Measurements from ENCODE around the gene HPSE. TPM values are rescaled to one million over a fixed set of nuclear protein-coding genes. Genes with fewer than 3 reads are reported as not detected.
"Not testable (repeated sequence)": the region's sequence is repeated elsewhere in the genome, so short reads cannot be mapped to it uniquely, and the experiment has no call there.

Gene HPSE
- total RNA-seq, 1 donor from 2014 or later: 0.90 TPM

DNA sequence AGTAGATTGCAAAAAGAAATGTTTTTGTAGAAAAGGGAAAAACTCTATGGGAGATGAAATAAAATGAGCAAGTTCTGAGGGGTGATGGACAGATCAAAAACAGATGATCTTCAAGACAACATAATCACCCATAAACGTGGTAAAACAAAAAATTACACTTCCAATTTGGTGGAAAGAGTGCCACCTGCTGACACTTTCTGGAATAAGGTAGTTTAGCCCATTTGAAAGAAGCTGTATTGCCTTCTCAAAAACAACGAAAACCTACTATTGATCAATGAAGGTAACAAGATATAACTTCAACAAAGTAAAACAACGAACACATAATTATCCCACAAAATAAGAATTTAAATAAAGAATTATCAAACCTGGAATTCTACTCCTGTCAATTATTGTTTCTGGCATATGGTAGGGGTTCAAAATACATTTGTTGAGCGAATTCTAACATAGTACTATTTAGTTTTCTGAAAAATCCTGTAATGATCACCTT, 52.6 kb downstream of the HPSE start:
- Mint-ChIP-seq H3K9me3 (ENCODE audit: low read depth) (no peaks in the 10 kb centered on the region), H3K4me1 (ENCODE audit: low read depth) (peaks cover 23% of the 10 kb centered on the region), H3K27me3 (ENCODE audit: low read depth) (no peaks in the 10 kb centered on the region), H3K4me3 (ENCODE audit: unreplicated experiment) (no peak overlapping the region), H3K36me3 (ENCODE audit: low read depth) (no peaks in the 10 kb centered on the region), H3K27ac (ENCODE audit: unreplicated experiment) (no peak overlapping the region)
- TF ChIP-seq, protein P1, sequence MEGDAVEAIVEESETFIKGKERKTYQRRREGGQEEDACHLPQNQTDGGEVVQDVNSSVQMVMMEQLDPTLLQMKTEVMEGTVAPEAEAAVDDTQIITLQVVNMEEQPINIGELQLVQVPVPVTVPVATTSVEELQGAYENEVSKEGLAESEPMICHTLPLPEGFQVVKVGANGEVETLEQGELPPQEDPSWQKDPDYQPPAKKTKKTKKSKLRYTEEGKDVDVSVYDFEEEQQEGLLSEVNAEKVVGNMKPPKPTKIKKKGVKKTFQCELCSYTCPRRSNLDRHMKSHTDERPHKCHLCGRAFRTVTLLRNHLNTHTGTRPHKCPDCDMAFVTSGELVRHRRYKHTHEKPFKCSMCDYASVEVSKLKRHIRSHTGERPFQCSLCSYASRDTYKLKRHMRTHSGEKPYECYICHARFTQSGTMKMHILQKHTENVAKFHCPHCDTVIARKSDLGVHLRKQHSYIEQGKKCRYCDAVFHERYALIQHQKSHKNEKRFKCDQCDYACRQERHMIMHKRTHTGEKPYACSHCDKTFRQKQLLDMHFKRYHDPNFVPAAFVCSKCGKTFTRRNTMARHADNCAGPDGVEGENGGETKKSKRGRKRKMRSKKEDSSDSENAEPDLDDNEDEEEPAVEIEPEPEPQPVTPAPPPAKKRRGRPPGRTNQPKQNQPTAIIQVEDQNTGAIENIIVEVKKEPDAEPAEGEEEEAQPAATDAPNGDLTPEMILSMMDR (IDR thresholded peaks at IDR 0.05): peak; percentile 92
- DNase-seq (ENCODE audit: low spot score): no peak

DNA sequence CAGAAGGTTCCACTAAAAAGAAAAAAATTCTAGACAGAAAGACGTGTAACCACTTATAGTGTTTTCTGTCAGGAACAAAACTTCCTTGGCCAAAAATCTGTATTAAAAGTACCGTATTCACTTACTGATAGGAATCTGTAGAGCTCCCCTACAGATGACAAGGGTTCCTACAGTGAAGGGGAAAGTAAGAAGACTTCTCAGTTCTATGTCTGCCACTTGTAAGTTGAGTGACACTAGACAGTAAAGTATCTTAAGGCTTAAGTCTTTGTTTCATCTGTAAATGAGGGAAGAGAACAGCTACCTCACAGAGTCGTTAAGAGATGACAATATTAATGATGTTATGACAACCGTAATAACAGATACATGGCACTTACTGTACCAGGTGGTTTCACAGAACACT, 53.3 kb downstream of the HPSE start:
- Mint-ChIP-seq H3K9me3 (ENCODE audit: low read depth) (no peaks in the 10 kb centered on the region), H3K27ac (ENCODE audit: unreplicated experiment) (no peak overlapping the region), H3K4me1 (ENCODE audit: low read depth) (peaks cover 23% of the 10 kb centered on the region), H3K27me3 (ENCODE audit: low read depth) (no peaks in the 10 kb centered on the region), H3K36me3 (ENCODE audit: low read depth) (no peaks in the 10 kb centered on the region), H3K4me3 (ENCODE audit: unreplicated experiment) (no peak overlapping the region)
- no peak for DNase-seq (ENCODE audit: low spot score)
- TF ChIP-seq, protein P1 (IDR thresholded peaks at IDR 0.05): no peak

- H3K27ac Mint-ChIP-seq (ENCODE audit: unreplicated experiment): no peak overlapping the region
- no peak overlapping the region for H3K4me3 Mint-ChIP-seq (ENCODE audit: unreplicated experiment)
- no peak for DNase-seq (ENCODE audit: low spot score)
- H3K27me3 Mint-ChIP-seq (ENCODE audit: low read depth): no peaks in the 10 kb centered on the region
- H3K4me1 Mint-ChIP-seq (ENCODE audit: low read depth): no peaks in the 10 kb centered on the region
- H3K36me3 Mint-ChIP-seq (ENCODE audit: low read depth): peaks cover 1% of the 10 kb centered on the region
- no peaks in the 10 kb centered on the region for H3K9me3 Mint-ChIP-seq (ENCODE audit: low read depth)
- TF ChIP-seq, protein P1 (IDR thresholded peaks at IDR 0.05): no peak
Measured at GRCh38 chr4:83276299-83277040, 58.2 kb downstream of the HPSE start.

DNA sequence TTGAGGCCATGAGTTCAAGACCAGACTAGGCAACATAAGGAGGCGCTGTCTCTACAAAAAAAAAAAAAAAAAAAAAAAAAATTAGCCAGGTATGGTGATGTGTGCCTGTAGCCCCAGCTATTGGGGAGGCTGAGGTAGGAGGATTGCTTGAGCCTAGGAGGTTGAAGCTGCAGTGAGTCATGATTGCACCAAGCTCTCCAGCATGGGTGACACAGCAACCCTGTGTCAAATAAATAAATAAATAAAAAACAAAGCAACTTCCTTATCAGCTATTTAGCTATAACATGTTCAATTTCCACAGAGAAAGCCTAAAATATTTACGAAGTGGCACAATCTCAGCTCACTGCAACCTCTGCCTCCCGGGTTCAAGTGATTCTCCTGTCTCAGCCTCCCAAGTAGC, 60.7 kb downstream of the HPSE start:
- not testable (repeated sequence) for H3K27me3 Mint-ChIP-seq (ENCODE audit: low read depth); H3K4me3 Mint-ChIP-seq (ENCODE audit: unreplicated experiment); H3K9me3 Mint-ChIP-seq (ENCODE audit: low read depth); H3K4me1 Mint-ChIP-seq (ENCODE audit: low read depth); H3K27ac Mint-ChIP-seq (ENCODE audit: unreplicated experiment); H3K36me3 Mint-ChIP-seq (ENCODE audit: low read depth); DNase-seq (ENCODE audit: low spot score)

GRCh38 chr4:83272900-83273299, 61.7 kb downstream of the HPSE start:
- H3K9me3 Mint-ChIP-seq (ENCODE audit: low read depth): no peaks in the 10 kb centered on the region
- TF ChIP-seq, protein P1 (IDR thresholded peaks at IDR 0.05): no peak
- no peak for DNase-seq (ENCODE audit: low spot score)
- H3K27me3 Mint-ChIP-seq (ENCODE audit: low read depth): no peaks in the 10 kb centered on the region
- no peak overlapping the region for H3K4me3 Mint-ChIP-seq (ENCODE audit: unreplicated experiment)
- H3K4me1 Mint-ChIP-seq (ENCODE audit: low read depth): peaks cover 2% of the 10 kb centered on the region
- no peak overlapping the region for H3K27ac Mint-ChIP-seq (ENCODE audit: unreplicated experiment)
- H3K36me3 Mint-ChIP-seq (ENCODE audit: low read depth): peaks cover 3% of the 10 kb centered on the region

- H3K27me3 Mint-ChIP-seq (ENCODE audit: low read depth): no peaks in the 10 kb centered on the region
- no peak overlapping the region for H3K4me3 Mint-ChIP-seq (ENCODE audit: unreplicated experiment)
- H3K36me3 Mint-ChIP-seq (ENCODE audit: low read depth): peaks cover 4% of the 10 kb centered on the region
- peaks cover 6% of the 10 kb centered on the region for H3K4me1 Mint-ChIP-seq (ENCODE audit: low read depth)
- H3K27ac Mint-ChIP-seq (ENCODE audit: unreplicated experiment): no peak overlapping the region
- H3K9me3 Mint-ChIP-seq (ENCODE audit: low read depth): no peaks in the 10 kb centered on the region
- TF ChIP-seq, protein P1 (IDR thresholded peaks at IDR 0.05): no peak
- no peak for DNase-seq (ENCODE audit: low spot score)
Measured at GRCh38 chr4:83269256-83269655, 65.4 kb downstream of the HPSE start.
